HepG2 (cell line): Measurements from ENCODE around the gene SGIP1. TPM values are rescaled to one million over a fixed set of nuclear protein-coding genes. Genes with fewer than 3 reads are reported as not detected.

Source experiments
- ATAC-seq: fragments of 200-7000 bp; cut with Tn5 transposase; 3 replicates; pipeline ENCODE4 v1.9.1; 2020; ENCODE audit warnings: mild to moderate bottlenecking, moderate library complexity
- BruUV-seq: library from RNA; stranded (reverse); fragments of 400-500 nt; replicated peaks from 2 replicates; lab custom pipeline; 2021; lab: Mats Ljungman, UMichigan
- CTCF ChIA-PET: fragments of 300-600 bp; formaldehyde crosslinking; extraction: SDS; loops from one replicate; lab custom pipeline; 2021; ENCODE audit warnings: low total read pairs, inconsistent platforms, low intra/inter-chr PET ratio; lab: Yijun Ruan, JAX
- POLR2A ChIA-PET: fragments of 350-600 bp; sonication (Branson Sonifier 250); formaldehyde crosslinking; loops from one replicate; lab custom pipeline; 2020; ENCODE audit warnings: antibody characterized with exemption, inconsistent platforms; lab: Yijun Ruan, JAX
- DNase-seq: peaks from one replicate; pipeline ENCODE4 v3.0.0-alpha.2; 2015; ENCODE audit warnings: low spot score
- FAIRE-seq: peaks from 3 replicates; lab custom pipeline; 2011; peaks lifted over from hg19 to GRCh38; lab: Jason Lieb, UNC
- H2AFZ ChIP-seq: one replicate; pipeline ENCODE4 v1.6.1; 2011; ENCODE audit warnings: low read length, inconsistent platforms
- H3K27ac ChIP-seq: fragments of 300-600 bp; 3 replicates; pipeline ENCODE4 v1.8.0; 2011; ENCODE audit warnings: mixed run types, mild to moderate bottlenecking, mixed read lengths, low read length, inconsistent platforms; ENCODE audit not compliant: insufficient read depth; ENCODE audit errors: extremely low read length
- H3K27me3 ChIP-seq, 2 experiments: fragments of 200-600 bp in 1 of 2; 2 replicates in 1 of 2; 3 replicates in 1 of 2; pipeline versions ENCODE4 v1.6.0 to v1.8.0; 2011; ENCODE audit warnings: low read length in 2 of 2, mild to moderate bottlenecking in 2 of 2, moderate library complexity in 2 of 2, inconsistent platforms in 1 of 2; ENCODE audit not compliant: insufficient read depth in 2 of 2, control insufficient read depth in 1 of 2
- H3K36me3 ChIP-seq, 2 experiments: fragments of 200-600 bp in 1 of 2; replicated peaks in 1 of 2; 2 replicates in 1 of 2; 3 replicates in 1 of 2; pipeline versions ENCODE4 v1.5.1 to v1.8.0; 2011; ENCODE audit warnings: low read length in 2 of 2, inconsistent platforms in 1 of 2; ENCODE audit not compliant: insufficient read depth in 2 of 2, control insufficient read depth in 1 of 2
- H3K4me1 ChIP-seq: 2 replicates; pipeline ENCODE4 v1.5.1; 2012; ENCODE audit warnings: low read length, inconsistent platforms; ENCODE audit not compliant: insufficient read depth
- H3K4me2 ChIP-seq: 2 replicates; pipeline ENCODE4 v1.6.0; 2011; ENCODE audit warnings: low read depth, low read length, inconsistent platforms
- H3K4me3 ChIP-seq, 3 experiments: fragments of 200-600 bp in 1 of 3; sonication (generic), shearing (Covaris generic) in 1 of 3; replicated peaks in 1 of 3; 2 replicates each; pipeline ENCODE4 v1.5.1; 2011 to 2016; ENCODE audit warnings: low read length in 3 of 3, inconsistent platforms in 2 of 3, low read depth in 2 of 3, mild to moderate bottlenecking in 2 of 3, control low read depth in 1 of 3, mixed read lengths in 1 of 3; ENCODE audit not compliant: insufficient read depth in 1 of 3
- H3K79me2 ChIP-seq: one replicate; pipeline ENCODE4 v1.6.1; 2011; ENCODE audit warnings: low read length, inconsistent platforms; ENCODE audit not compliant: insufficient read depth
- H3K9ac ChIP-seq: 2 replicates; pipeline ENCODE4 v1.6.0; 2011; ENCODE audit warnings: mild to moderate bottlenecking, low read depth, low read length, inconsistent platforms; ENCODE audit not compliant: insufficient read depth
- H3K9me3 ChIP-seq: 2 replicates; pipeline ENCODE4 v1.5.1; 2012; ENCODE audit warnings: mild to moderate bottlenecking, low read length
- H4K20me1 ChIP-seq: 2 replicates; pipeline ENCODE4 v1.6.0; 2011; ENCODE audit warnings: inconsistent platforms, mild to moderate bottlenecking, low read length, moderate library complexity; ENCODE audit not compliant: insufficient read depth
- ELK4 ChIP-seq: sonication (generic); formaldehyde crosslinking; IDR thresholded peaks from 2 replicates; pipeline ENCODE4 v1.9.0; 2021; ENCODE audit warnings: missing genetic modification reagents, borderline replicate concordance
- MBD4 ChIP-seq: IDR thresholded peaks from 2 replicates; pipeline ENCODE4 v1.6.1; 2012; ENCODE audit warnings: low read length, inconsistent platforms, borderline replicate concordance
- NR0B2 ChIP-seq: sonication (generic); formaldehyde crosslinking; IDR thresholded peaks from 2 replicates; pipeline ENCODE4 v1.4.0; 2020; ENCODE audit warnings: mild to moderate bottlenecking, missing genetic modification reagents
- SMYD3 ChIP-seq: sonication (generic); formaldehyde crosslinking; IDR thresholded peaks from 2 replicates; pipeline ENCODE4 v1.8.1; 2023; ENCODE audit warnings: mild to moderate bottlenecking, missing genetic modification reagents
- ZIK1 ChIP-seq: sonication (generic); formaldehyde crosslinking; IDR thresholded peaks from 2 replicates; pipeline ENCODE4 v1.5.0; 2020; ENCODE audit warnings: mild to moderate bottlenecking, low read depth, missing genetic modification reagents, borderline replicate concordance
- ZNF292 ChIP-seq: sonication (generic); formaldehyde crosslinking; IDR thresholded peaks from 2 replicates; pipeline ENCODE4 v1.8.1; 2022; ENCODE audit warnings: mild to moderate bottlenecking, low read depth, missing genetic modification reagents, borderline replicate concordance
- ZNF432 ChIP-seq: sonication (generic); formaldehyde crosslinking; IDR thresholded peaks from 2 replicates; pipeline ENCODE4 v1.5.0; 2020; ENCODE audit warnings: missing genetic modification reagents, mild to moderate bottlenecking, borderline replicate concordance
- ZNF839 ChIP-seq: sonication (generic); formaldehyde crosslinking; IDR thresholded peaks from 2 replicates; pipeline ENCODE4 v1.4.0; 2020; ENCODE audit warnings: missing genetic modification reagents, mild to moderate bottlenecking, borderline replicate concordance
- WGBS: methylation state at CpG from one replicate; pipeline ENCODE4 v1.1.6; 2017; ENCODE audit warnings: low lambda C conversion rate; 5-methylcytosine and 5-hydroxymethylcytosine counted together
- in situ Hi-C: cut with HindIII; loops from 2 replicates; pipeline ENCODE4 v1.10.0; 2017; ENCODE audit warnings: low pct_unique_long_range_greater_than_20kb; ENCODE audit not compliant: extremely low pct_ligation_motif_present
- intact Hi-C: fragments of 100-400 bp; cut with micrococcal nuclease; formaldehyde crosslinking; loops from one replicate; pipeline ENCODE4 v1.10.0; 2022; ENCODE audit not compliant: unreplicated experiment
- polyA plus RNA-seq, 8 experiments: library from polyadenylated mRNA; depleted of rRNA in 3 of 8; stranded (reverse) in 7 of 8; unstranded in 1 of 8; fragments of >200 nt; fragmentation: Illumina TruSeq in 4 of 8; extraction: Trizol in 4 of 8; gene quantifications; 2 replicates each; pipeline versions ENCODE4 v1.2.1 to v1.2.3, GENCODE V29; 2011 to 2016; ENCODE audit warnings: low read depth in 4 of 8, missing spikeins in 1 of 8, mixed read lengths in 1 of 8; ENCODE audit not compliant: insufficient read depth in 1 of 8
- total RNA-seq, 5 experiments: library from RNA; depleted of rRNA; stranded (reverse); fragments of >200 nt; fragmentation: Illumina TruSeq; extraction: Trizol; gene quantifications; 2 replicates each; pipeline ENCODE4 v1.2.3, GENCODE V29; 2016; ENCODE audit warnings: low read depth in 1 of 5
- TF ChIP-seq, protein P1 (sequence below): sonication (generic); formaldehyde crosslinking; IDR thresholded peaks from 2 replicates; pipeline ENCODE4 v1.8.1; 2022; ENCODE audit warnings: mild to moderate bottlenecking, missing genetic modification reagents

The SGIP1 gene
- total and polyA plus RNA-seq, 2 of the 13 experiments (the other 11 are each of a cell fraction or from before 2014, with no cell fraction given) = not detected

GRCh38 chr1:66606362-66607065, 72.6 kb downstream of the SGIP1 start:
- CTCF ChIA-PET = no interaction called here
- BruUV-seq = no TSS peak
- TF ChIP-seq SMYD3 (CRISPR knock-in tag) (no peak), ZNF292 (CRISPR knock-in tag) (no peak), NR0B2 (CRISPR knock-in tag) (no peak), ELK4 (CRISPR knock-in tag) (no peak), MBD4 (no peak), ZNF432 (no peak), ZIK1 (no peak), ZNF839 (CRISPR knock-in tag) (no peak)
- TF ChIP-seq, protein P1, sequence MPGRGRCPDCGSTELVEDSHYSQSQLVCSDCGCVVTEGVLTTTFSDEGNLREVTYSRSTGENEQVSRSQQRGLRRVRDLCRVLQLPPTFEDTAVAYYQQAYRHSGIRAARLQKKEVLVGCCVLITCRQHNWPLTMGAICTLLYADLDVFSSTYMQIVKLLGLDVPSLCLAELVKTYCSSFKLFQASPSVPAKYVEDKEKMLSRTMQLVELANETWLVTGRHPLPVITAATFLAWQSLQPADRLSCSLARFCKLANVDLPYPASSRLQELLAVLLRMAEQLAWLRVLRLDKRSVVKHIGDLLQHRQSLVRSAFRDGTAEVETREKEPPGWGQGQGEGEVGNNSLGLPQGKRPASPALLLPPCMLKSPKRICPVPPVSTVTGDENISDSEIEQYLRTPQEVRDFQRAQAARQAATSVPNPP (CRISPR knock-in tag) = no peak
- TF ChIP-seq, all 625 proteins: peak for 0
- Histone ChIP-seq H4K20me1 (no peaks in the 10 kb centered on the region), H3K9me3 (no peaks in the 10 kb centered on the region), H3K4me3 (no peak overlapping the region), H3K79me2 (no peaks in the 10 kb centered on the region), H3K4me2 (no peak overlapping the region), H3K36me3 (no peaks in the 10 kb centered on the region), H3K4me1 (no peaks in the 10 kb centered on the region), H3K9ac (no peak overlapping the region), H2AFZ (no peak overlapping the region), H3K27me3 (no peaks in the 10 kb centered on the region), H3K27ac (no peak overlapping the region)
- no peak for ATAC-seq
- in situ Hi-C loops = no loop called here
- 33% methylated on average over 3 of the region's 3 CpGs for WGBS
- intact Hi-C loops = no loop called here
- POLR2A ChIA-PET = no interaction called here
- DNase-seq = no peak
- no peak for FAIRE-seq
